Activated CD8-positive, alpha-beta memory T cell treated with anti-CD3 and anti-CD28 coated beads, Interleukin-2, amount 10 ng/mL, durations not matched to agents 7 days and 5 days (primary cell): ENCODE data around the gene ZNF37A. TPM values are rescaled to one million over a fixed set of nuclear protein-coding genes. Genes with fewer than 3 reads are reported as not detected.

ENCODE experiments used
- ATAC-seq: fragments of 150-1000 bp; cut with Tn5 transposase; one replicate; pipeline ENCODE4 v1.10.0; 2021; ENCODE audit warnings: moderate library complexity
- CTCF ChIA-PET: fragments of 350-600 bp; sonication (Branson Sonifier 250); formaldehyde crosslinking; loops from one replicate; lab custom pipeline; 2021; ENCODE audit warnings: antibody characterized with exemption; lab: Charles Lee
- DNase-seq: peaks from one replicate; pipeline ENCODE4 v3.0.0-alpha.2; 2020
- H3K27ac Mint-ChIP-seq: one replicate; pipeline ENCODE4 v1.8.0; 2021; ENCODE audit warnings: mild to moderate bottlenecking, mixed read lengths
- H3K27me3 Mint-ChIP-seq: one replicate; pipeline ENCODE4 v1.8.0; 2021; ENCODE audit warnings: mixed read lengths
- H3K36me3 Mint-ChIP-seq: one replicate; pipeline ENCODE4 v1.8.0; 2021; ENCODE audit warnings: mild to moderate bottlenecking, mixed read lengths
- H3K4me1 Mint-ChIP-seq: one replicate; pipeline ENCODE4 v1.8.0; 2021; ENCODE audit warnings: mixed read lengths
- H3K4me3 Mint-ChIP-seq: one replicate; pipeline ENCODE4 v1.8.0; 2021; ENCODE audit warnings: mild to moderate bottlenecking, moderate library complexity, mixed read lengths
- H3K9me3 Mint-ChIP-seq: one replicate; pipeline ENCODE4 v1.8.0; 2022; ENCODE audit warnings: low read depth, mixed read lengths
- total RNA-seq, 2 experiments: library from RNA; stranded (reverse); gene quantifications; one replicate each; pipeline ENCODE4 v1.2.3, GENCODE V29; 2021

Gene ZNF37A
- total RNA-seq, 2 experiments from 2014 or later, result 18.9 to 22.1 TPM

- Mint-ChIP-seq H3K4me3 (no peak overlapping the region), H3K27ac (no peak overlapping the region), H3K27me3 (no peaks in the 10 kb centered on the region), H3K9me3 (peaks cover 11% of the 10 kb centered on the region), H3K36me3 (no peaks in the 10 kb centered on the region), H3K4me1 (no peaks in the 10 kb centered on the region)
- CTCF ChIA-PET, result interaction anchor here (1.3 kb wide), 1 partner anchor 9 kb away, joined by 3 read pairs; no protein-coding TSS in a partner anchor
- ATAC-seq (no peak), DNase-seq (no peak)
Observed at GRCh38 chr10:38163617-38164016, 69.5 kb downstream of the ZNF37A start.

GRCh38 chr10:38174336-38174735 lies 80.2 kb downstream of the ZNF37A start:
- no peak overlapping the region for H3K4me3 Mint-ChIP-seq
- H3K9me3 Mint-ChIP-seq, result no peaks in the 10 kb centered on the region
- DNase-seq (no peak), ATAC-seq (no peak)
- no peaks in the 10 kb centered on the region for H3K27me3 Mint-ChIP-seq
- no peak overlapping the region for H3K27ac Mint-ChIP-seq
- no peaks in the 10 kb centered on the region for H3K36me3 Mint-ChIP-seq
- no peaks in the 10 kb centered on the region for H3K4me1 Mint-ChIP-seq
- CTCF ChIA-PET, result no interaction called here

- DNase-seq (no peak), ATAC-seq (no peak)
- Mint-ChIP-seq H3K4me3 (no peak overlapping the region), H3K9me3 (peaks cover 2% of the 10 kb centered on the region), H3K36me3 (no peaks in the 10 kb centered on the region), H3K27ac (no peak overlapping the region), H3K27me3 (no peaks in the 10 kb centered on the region), H3K4me1 (no peaks in the 10 kb centered on the region)
- CTCF ChIA-PET, result no interaction called here
Observed at GRCh38 chr10:38184477-38184876, 90.3 kb downstream of the ZNF37A start.

Other genes starting within 250 kb of the ZNF37A start
- gene ZNF248, start 236.7 kb upstream of the ZNF37A start, total RNA-seq, result 1 to 10 TPM; 7.4 to 8.7 TPM
- 1 to 10 TPM; 6.3 to 7.1 TPM for gene ZNF25, start 117.7 kb upstream of the ZNF37A start, total RNA-seq
- 10 to 100 TPM; 21.4 to 27.1 TPM for gene ZNF33A, start 83.7 kb upstream of the ZNF37A start, total RNA-seq